Esophagus squamous epithelium (tissue), 5 donors: ENCODE measurements around the gene SLC6A2. TPM values are rescaled to one million over a fixed set of nuclear protein-coding genes. Genes with fewer than 3 reads are reported as not detected.

ENCODE experiments used
- DNase-seq: peaks from one replicate; lab custom pipeline; 2025; lab: John Stamatoyannopoulos, UW
- H3K27ac ChIP-seq, 4 donors: fragments of 200-600 bp; sonication (generic); one replicate each; pipeline ENCODE4 v1.5.1; 2016 to 2019; ENCODE audit warnings: mild to moderate bottlenecking in 1 of 4
- H3K27me3 ChIP-seq, 4 donors: fragments of 200-600 bp; sonication (generic); 1 replicate in 3 of 4; 2 replicates in 1 of 4; pipeline versions ENCODE4 v1.5.1 to v1.6.0; 2017 to 2021; ENCODE audit warnings: antibody characterized with exemption in 1 of 4
- H3K36me3 ChIP-seq, 3 donors: fragments of 200-600 bp; sonication (generic); one replicate each; pipeline ENCODE4 v1.5.1; 2016 to 2019
- H3K4me1 ChIP-seq, 3 donors: fragments of 200-600 bp; sonication (generic); one replicate each; pipeline ENCODE4 v1.5.1; 2017 to 2019
- H3K4me3 ChIP-seq, 4 donors: fragments of 200-600 bp; sonication (generic); 1 replicate in 3 of 4; 2 replicates in 1 of 4; pipeline ENCODE4 v1.5.1; 2016 to 2019; ENCODE audit warnings: mild to moderate bottlenecking in 2 of 4, moderate library complexity in 1 of 4
- H3K9me3 ChIP-seq, 3 donors: fragments of 200-600 bp; sonication (generic); one replicate each; pipeline ENCODE4 v1.5.1; 2016 to 2019
- POLR2A ChIP-seq, 4 donors: fragments of 450-650 bp; IDR thresholded peaks; one replicate each; pipeline ENCODE4 v1.6.1; 2017; ENCODE audit warnings: antibody characterized with exemption in 4 of 4, mild to moderate bottlenecking in 4 of 4, moderate library complexity in 3 of 4
- WGBS, 2 donors: methylation state at CpG; one replicate each; pipeline ENCODE4 v1.1.5; 2018; 5-methylcytosine and 5-hydroxymethylcytosine counted together
- intact Hi-C: fragments of 100-400 bp; cut with DNase I; formaldehyde crosslinking; loops from one replicate; pipeline ENCODE4 v1.15.0; 2022
- total RNA-seq, 4 donors: library from RNA; depleted of rRNA; stranded (reverse); fragments of >200 nt; gene quantifications; one replicate each; pipeline ENCODE4 v1.1.0, GENCODE V29; 2016
- TF ChIP-seq, protein P1 (sequence below), 6 experiments: fragments of 450-650 bp in 4 of 6; fragments of 200-600 bp in 2 of 6; sonication (generic) in 2 of 6; IDR thresholded peaks; one replicate each; pipeline ENCODE4 v1.5.1; 2016 to 2019; ENCODE audit warnings: antibody characterized with exemption in 6 of 6, mild to moderate bottlenecking in 4 of 6, moderate library complexity in 4 of 6
- donor health status: DM: yes; HTN: yes; CAD: no.

SLC6A2 gene
- total RNA-seq, 4 donors from 2014 or later, result 0.18 to 0.76 TPM; not detected in 2

- intact Hi-C loops, result no loop called here
Measured at GRCh38 chr16:55695595-55695994, 39.8 kb downstream of the SLC6A2 start.

DNA sequence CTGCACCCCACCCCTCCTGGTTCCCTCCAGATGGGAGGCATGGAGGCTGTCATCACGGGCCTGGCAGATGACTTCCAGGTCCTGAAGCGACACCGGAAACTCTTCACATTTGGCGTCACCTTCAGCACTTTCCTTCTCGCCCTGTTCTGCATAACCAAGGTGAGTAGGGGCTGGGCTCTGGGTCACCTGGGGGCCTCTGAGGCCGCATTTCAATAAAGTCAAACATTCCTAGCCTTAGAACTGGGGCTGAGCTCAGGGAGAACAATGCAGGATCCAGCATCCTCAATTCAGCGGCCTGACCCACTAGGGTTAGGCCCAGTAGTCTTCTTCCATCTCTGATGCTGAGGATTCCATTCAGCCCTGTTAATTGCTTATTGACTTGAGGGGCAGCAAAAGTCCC, 42.1 kb downstream of the SLC6A2 start:
- Histone ChIP-seq H3K9me3 (no peaks in the 10 kb centered on the region), H3K36me3 (no peaks in the 10 kb centered on the region), H3K27ac (no peak overlapping the region), H3K4me3 (no peak overlapping the region), H3K27me3 (peaks cover 0 to 5% (median 0%) of the 10 kb centered on the region in 4 donors), H3K4me1 (peaks cover 0 to 6% (median 0%) of the 10 kb centered on the region in 3 donors)
- intact Hi-C loops, result no loop called here
- no peak for DNase-seq
- WGBS, 2 donors, result 67 to 81% methylated on average over 6 to 7 of the region's 7 CpGs
- no peak for TF ChIP-seq POLR2A (IDR thresholded peaks at IDR 0.05)
- TF ChIP-seq, protein P1, sequence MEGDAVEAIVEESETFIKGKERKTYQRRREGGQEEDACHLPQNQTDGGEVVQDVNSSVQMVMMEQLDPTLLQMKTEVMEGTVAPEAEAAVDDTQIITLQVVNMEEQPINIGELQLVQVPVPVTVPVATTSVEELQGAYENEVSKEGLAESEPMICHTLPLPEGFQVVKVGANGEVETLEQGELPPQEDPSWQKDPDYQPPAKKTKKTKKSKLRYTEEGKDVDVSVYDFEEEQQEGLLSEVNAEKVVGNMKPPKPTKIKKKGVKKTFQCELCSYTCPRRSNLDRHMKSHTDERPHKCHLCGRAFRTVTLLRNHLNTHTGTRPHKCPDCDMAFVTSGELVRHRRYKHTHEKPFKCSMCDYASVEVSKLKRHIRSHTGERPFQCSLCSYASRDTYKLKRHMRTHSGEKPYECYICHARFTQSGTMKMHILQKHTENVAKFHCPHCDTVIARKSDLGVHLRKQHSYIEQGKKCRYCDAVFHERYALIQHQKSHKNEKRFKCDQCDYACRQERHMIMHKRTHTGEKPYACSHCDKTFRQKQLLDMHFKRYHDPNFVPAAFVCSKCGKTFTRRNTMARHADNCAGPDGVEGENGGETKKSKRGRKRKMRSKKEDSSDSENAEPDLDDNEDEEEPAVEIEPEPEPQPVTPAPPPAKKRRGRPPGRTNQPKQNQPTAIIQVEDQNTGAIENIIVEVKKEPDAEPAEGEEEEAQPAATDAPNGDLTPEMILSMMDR (IDR thresholded peaks at IDR 0.05), result no peak

More at GRCh38 chr16:55695595-55695994, 39.8 kb downstream of the SLC6A2 start:
- H3K27me3 ChIP-seq, result peaks cover 0 to 5% (median 0%) of the 10 kb centered on the region in 4 donors
- 81 to 83% methylated on average over 4 to 5 of the region's 5 CpGs for WGBS, 2 donors
- no peaks in the 10 kb centered on the region for H3K4me1 ChIP-seq
- H3K9me3 ChIP-seq, result no peaks in the 10 kb centered on the region
- H3K27ac ChIP-seq, result no peak overlapping the region
- H3K36me3 ChIP-seq, result no peaks in the 10 kb centered on the region
- DNase-seq, result no peak
- no peak overlapping the region for H3K4me3 ChIP-seq
- TF ChIP-seq, protein P1 (IDR thresholded peaks at IDR 0.05), result no peak
- TF ChIP-seq POLR2A (IDR thresholded peaks at IDR 0.05), result no peak

DNA sequence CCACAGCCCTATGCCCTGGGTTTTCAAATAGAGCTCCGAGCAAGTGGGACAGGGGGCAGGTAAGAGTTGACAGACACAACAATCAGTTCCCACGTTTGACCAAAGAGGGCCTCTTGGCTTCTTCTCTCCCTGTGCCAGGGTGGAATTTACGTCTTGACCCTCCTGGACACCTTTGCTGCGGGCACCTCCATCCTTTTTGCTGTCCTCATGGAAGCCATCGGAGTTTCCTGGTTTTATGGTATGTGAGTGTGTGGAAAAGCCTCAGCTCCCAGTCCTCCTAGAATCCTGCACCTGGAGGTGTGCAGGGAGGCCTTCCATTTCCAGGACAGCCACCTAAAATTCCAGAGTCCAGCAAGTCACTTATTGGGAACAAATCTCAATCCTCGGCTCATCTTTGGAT, 42.5 kb downstream of the SLC6A2 start:
- Histone ChIP-seq H3K4me3 (no peak overlapping the region), H3K4me1 (peaks cover 0 to 6% (median 0%) of the 10 kb centered on the region in 3 donors), H3K9me3 (no peaks in the 10 kb centered on the region), H3K27me3 (peaks cover 0 to 5% (median 0%) of the 10 kb centered on the region in 4 donors), H3K36me3 (no peaks in the 10 kb centered on the region), H3K27ac (no peak overlapping the region)
- no peak for TF ChIP-seq POLR2A (IDR thresholded peaks at IDR 0.05)
- TF ChIP-seq, protein P1 (IDR thresholded peaks at IDR 0.05), result no peak
- intact Hi-C loops, result no loop called here
- 67 to 80% methylated on average over 5 to 6 of the region's 6 CpGs for WGBS, 2 donors
- DNase-seq, result no peak

GRCh38 chr16:55698946-55699345, 43.2 kb downstream of the SLC6A2 start:
- intact Hi-C loops, result no loop called here
- TF ChIP-seq, protein P1 (IDR thresholded peaks at IDR 0.05), result no peak
- TF ChIP-seq POLR2A (IDR thresholded peaks at IDR 0.05), result no peak
- Histone ChIP-seq H3K4me1 (peaks cover 0 to 6% (median 0%) of the 10 kb centered on the region in 3 donors), H3K27me3 (peaks cover 0 to 8% (median 0%) of the 10 kb centered on the region in 4 donors), H3K36me3 (no peaks in the 10 kb centered on the region), H3K27ac (no peak overlapping the region), H3K4me3 (no peak overlapping the region), H3K9me3 (no peaks in the 10 kb centered on the region)
- no peak for DNase-seq

DNA sequence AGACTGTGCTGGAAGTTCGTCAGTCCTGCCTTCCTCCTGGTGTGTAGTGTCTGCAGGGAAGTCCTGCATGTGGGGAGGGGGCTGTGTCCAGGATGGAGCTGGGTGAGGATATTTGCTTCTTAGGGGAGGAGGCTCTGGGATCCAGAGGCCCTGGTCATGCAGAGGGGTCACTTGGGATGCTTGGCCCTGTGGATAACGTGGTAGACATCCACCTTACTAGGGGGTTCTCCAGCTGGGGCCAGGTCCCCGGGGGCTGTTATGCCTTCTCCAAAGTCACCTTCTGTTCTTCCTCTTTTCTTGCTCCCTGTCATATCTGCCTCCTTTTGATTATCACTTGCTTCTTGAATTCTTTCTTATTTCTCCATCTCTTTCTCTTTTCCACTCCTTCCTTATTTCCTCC, 43.8 kb downstream of the SLC6A2 start:
- no peaks in the 10 kb centered on the region for H3K36me3 ChIP-seq
- no peak for TF ChIP-seq POLR2A (IDR thresholded peaks at IDR 0.05)
- TF ChIP-seq, protein P1 (IDR thresholded peaks at IDR 0.05), result no peak
- H3K27me3 ChIP-seq, result peaks cover 0 to 8% (median 0%) of the 10 kb centered on the region in 4 donors
- intact Hi-C loops, result no loop called here
- no peak overlapping the region for H3K27ac ChIP-seq
- no peaks in the 10 kb centered on the region for H3K9me3 ChIP-seq
- no peak overlapping the region for H3K4me3 ChIP-seq
- 55 to 81% methylated on average over 2 of the region's 3 CpGs for WGBS, 2 donors
- peaks cover 0 to 6% (median 0%) of the 10 kb centered on the region in 3 donors for H3K4me1 ChIP-seq
- no peak for DNase-seq
